IMR-90 (cell line): ENCODE data around the gene PPP1CA. TPM values are rescaled to one million over a fixed set of nuclear protein-coding genes. Genes with fewer than 3 reads are reported as not detected.

ENCODE experiments used
- ATAC-seq: fragments of 200-7000 bp; cut with Tn5 transposase; 2 replicates; pipeline ENCODE4 v1.9.1; 2020; ENCODE audit warnings: low read depth, mild to moderate bottlenecking, moderate library complexity
- BruUV-seq: library from RNA; stranded (reverse); fragments of 400-500 nt; replicated peaks from 2 replicates; lab custom pipeline; 2021; lab: Mats Ljungman, UMichigan
- CTCF ChIA-PET: fragments of 300-600 bp; formaldehyde crosslinking; extraction: SDS; loops from one replicate; lab custom pipeline; 2021; ENCODE audit warnings: antibody characterized with exemption; lab: Yijun Ruan, JAX
- POLR2A ChIA-PET: fragments of 300-600 bp; sonication (Branson Sonifier 250); formaldehyde crosslinking; loops from one replicate; lab custom pipeline; 2022; ENCODE audit warnings: antibody characterized with exemption; ENCODE audit not compliant: unreplicated experiment; lab: Charles Lee
- DNase-seq: peaks from one replicate; pipeline ENCODE4 v3.0.0; 2013
- H2AFZ ChIP-seq: replicated peaks from 2 replicates; pipeline ENCODE3; 2013; ENCODE audit warnings: low read length, mild to moderate bottlenecking; ENCODE audit not compliant: poor library complexity
- H2AK5ac ChIP-seq: 2 replicates; pipeline ENCODE4 v1.6.1; 2013; ENCODE audit warnings: low read depth, low read length, inconsistent platforms
- H2AK9ac ChIP-seq: replicated peaks from 2 replicates; pipeline ENCODE3; 2013; ENCODE audit warnings: mild to moderate bottlenecking, low read depth, low read length, moderate library complexity; ENCODE audit not compliant: poor library complexity
- H2BK120ac ChIP-seq: 2 replicates; pipeline ENCODE4 v1.6.1; 2013; ENCODE audit warnings: low read depth, low read length, inconsistent platforms
- H2BK15ac ChIP-seq: 3 replicates; pipeline ENCODE4 v1.6.1; 2013; ENCODE audit warnings: low read depth, low read length, inconsistent platforms
- H2BK20ac ChIP-seq: 2 replicates; pipeline ENCODE4 v1.6.1; 2013; ENCODE audit warnings: low read depth, mild to moderate bottlenecking, inconsistent platforms, low read length, moderate library complexity
- H2BK5ac ChIP-seq: 2 replicates; pipeline ENCODE4 v1.6.1; 2013; ENCODE audit warnings: mild to moderate bottlenecking, low read depth, low read length, inconsistent platforms; ENCODE audit not compliant: poor library complexity, severe bottlenecking
- H3K14ac ChIP-seq: replicated peaks from 2 replicates; pipeline ENCODE4 v1.6.1; 2013; ENCODE audit warnings: low read depth, low read length, inconsistent platforms
- H3K18ac ChIP-seq: 2 replicates; pipeline ENCODE4 v1.6.1; 2013; ENCODE audit warnings: low read depth, low read length, control low read depth
- H3K23ac ChIP-seq: 2 replicates; pipeline ENCODE4 v1.6.1; 2013; ENCODE audit warnings: low read depth, low read length, inconsistent platforms
- H3K27ac ChIP-seq: 2 replicates; pipeline ENCODE4 v1.5.1; 2013; ENCODE audit warnings: mild to moderate bottlenecking, control low read depth, low read length; ENCODE audit not compliant: insufficient read depth
- H3K27me3 ChIP-seq: 2 replicates; pipeline ENCODE4 v1.6.1; 2013; ENCODE audit warnings: low read length; ENCODE audit not compliant: control insufficient read depth, insufficient read depth
- H3K36me3 ChIP-seq: 2 replicates; pipeline ENCODE4 v1.6.1; 2013; ENCODE audit warnings: low read length, mixed read lengths; ENCODE audit not compliant: control insufficient read depth, insufficient read depth
- H3K4ac ChIP-seq: 2 replicates; pipeline ENCODE4 v1.6.1; 2013; ENCODE audit warnings: low read depth, low read length, inconsistent platforms
- H3K4me1 ChIP-seq: 2 replicates; pipeline ENCODE4 v1.6.1; 2013; ENCODE audit warnings: low read length, mixed read lengths; ENCODE audit not compliant: control insufficient read depth, insufficient read depth
- H3K4me2 ChIP-seq: 2 replicates; pipeline ENCODE4 v1.6.1; 2013; ENCODE audit warnings: low read depth, mild to moderate bottlenecking, control low read depth, low read length, moderate library complexity
- H3K4me3 ChIP-seq: 2 replicates; pipeline ENCODE4 v1.5.1; 2013; ENCODE audit warnings: low read depth, mild to moderate bottlenecking, control low read depth, low read length, moderate library complexity; ENCODE audit not compliant: insufficient read depth
- H3K56ac ChIP-seq: 2 replicates; pipeline ENCODE4 v1.6.1; 2013; ENCODE audit warnings: low read length, inconsistent platforms; ENCODE audit not compliant: insufficient read depth; ENCODE audit errors: extremely low read depth
- H3K79me1 ChIP-seq, 2 experiments: 2 replicates each; pipeline ENCODE4 v1.6.1; 2013; ENCODE audit warnings: low read length in 2 of 2, inconsistent platforms in 1 of 2, low read depth in 1 of 2
- H3K9ac ChIP-seq: 2 replicates; pipeline ENCODE4 v1.6.1; 2013; ENCODE audit warnings: low read depth, low read length, control low read depth
- H3K9me1 ChIP-seq: 2 replicates; pipeline ENCODE4 v1.6.1; 2013; ENCODE audit warnings: low read length, inconsistent platforms; ENCODE audit not compliant: insufficient read depth
- H3K9me3 ChIP-seq: 2 replicates; pipeline ENCODE4 v1.6.1; 2013; ENCODE audit warnings: low read length; ENCODE audit not compliant: control insufficient read depth, insufficient read depth
- H4K20me1 ChIP-seq: 2 replicates; pipeline ENCODE4 v1.6.1; 2013; ENCODE audit warnings: low read length, inconsistent platforms; ENCODE audit not compliant: insufficient read depth
- H4K5ac ChIP-seq: 2 replicates; pipeline ENCODE4 v1.6.1; 2013; ENCODE audit warnings: mild to moderate bottlenecking, low read depth, low read length, control low read depth
- H4K8ac ChIP-seq, 2 experiments: 2 replicates each; pipeline ENCODE4 v1.6.1; 2013; ENCODE audit warnings: low read depth in 2 of 2, low read length in 2 of 2, control low read depth in 1 of 2, inconsistent platforms in 1 of 2
- H4K91ac ChIP-seq: 2 replicates; pipeline ENCODE4 v1.6.1; 2013; ENCODE audit warnings: low read depth, low read length, inconsistent platforms; ENCODE audit not compliant: insufficient read depth
- NFE2L2 ChIP-seq: fragments of 150-350 bp; IDR thresholded peaks from 2 replicates; pipeline ENCODE4 v1.6.1; 2016; ENCODE audit warnings: low read depth, mild to moderate bottlenecking, low read length
- WGBS, 2 experiments: methylation state at CpG; one replicate each; pipeline versions ENCODE4 v1.1.5 to v1.1.7; 2013; ENCODE audit warnings: missing lambda C conversion rate in 2 of 2; ENCODE audit not compliant: insufficient read length in 1 of 2; ENCODE audit errors: extremely low coverage in 2 of 2; 5-methylcytosine and 5-hydroxymethylcytosine counted together
- dilution Hi-C: fragments of 300-500 bp; cut with HindIII; formaldehyde crosslinking; loops from one replicate; pipeline ENCODE4 v1.14.3; 2018; ENCODE audit warnings: low sequenced_read_pairs; ENCODE audit not compliant: unreplicated experiment
- in situ Hi-C: fragments of 300-500 bp; cut with MboI; formaldehyde crosslinking; loops from 3 replicates; pipeline ENCODE4 v1.14.3; 2019; ENCODE audit warnings: low sequenced_read_pairs, inconsistent platforms, mixed read lengths
- intact Hi-C: fragments of 100-400 bp; cut with micrococcal nuclease; formaldehyde crosslinking; loops from 2 replicates; pipeline ENCODE4 v1.10.0; 2022
- polyA plus RNA-seq, 3 experiments: library from polyadenylated mRNA; depleted of rRNA; stranded (reverse); fragments of >200 nt; gene quantifications; 2 replicates each; pipeline ENCODE4 v1.2.3, GENCODE V29; 2012; ENCODE audit warnings: low replicate concordance in 1 of 3
- total RNA-seq: library from RNA; depleted of rRNA; stranded (reverse); fragments of >200 nt; gene quantifications from 2 replicates; pipeline ENCODE4 v1.2.3, GENCODE V29; 2012

The PPP1CA gene
- total and polyA plus RNA-seq, 2 of the 4 experiments (the other 2 are of a cell fraction) = 228 to 313 TPM

- H3K18ac ChIP-seq = no peak overlapping the region
- peaks cover 17 to 46% of the 10 kb centered on the region in 2 experiments; a peak in 3 of 4 replicates for H3K79me1 ChIP-seq
- H3K4me1 ChIP-seq = peaks cover 13% of the 10 kb centered on the region
- dilution Hi-C loops (no loop called here), intact Hi-C loops (no loop called here), in situ Hi-C loops (no loop called here)
- no peak overlapping the region for H3K4me2 ChIP-seq
- CTCF ChIA-PET = no interaction called here
- peaks cover 43% of the 10 kb centered on the region for H3K36me3 ChIP-seq
- H3K4me3 ChIP-seq = no peak overlapping the region
- no TSS peak for BruUV-seq
- H2BK20ac ChIP-seq = no peak overlapping the region
- no peak overlapping the region for H3K23ac ChIP-seq
- no peak overlapping the region for H2AK9ac ChIP-seq
- no peak for TF ChIP-seq NFE2L2
- no peak overlapping the region for H3K27ac ChIP-seq
- H3K9ac ChIP-seq = no peak overlapping the region
- H4K8ac ChIP-seq = no peak overlapping the region
- no peak overlapping the region; the same call in 1 of the 2 replicates for H3K56ac ChIP-seq
- WGBS, 2 experiments = 82% methylated on average over 5 of the region's 13 CpGs; no CpG with 5 or more reads in 1 of the 2 experiments
- no peak overlapping the region for H2AFZ ChIP-seq
- ATAC-seq (no peak), DNase-seq (no peak)
- no peaks in the 10 kb centered on the region for H3K9me1 ChIP-seq
- no peak overlapping the region for H3K14ac ChIP-seq
- no peak overlapping the region for H2AK5ac ChIP-seq
- no peak overlapping the region for H4K5ac ChIP-seq
- H4K91ac ChIP-seq = no peak overlapping the region
- peaks cover 35% of the 10 kb centered on the region for H4K20me1 ChIP-seq
- H3K27me3 ChIP-seq = no peaks in the 10 kb centered on the region
- H3K4ac ChIP-seq = no peak overlapping the region
- no peak overlapping the region for H2BK120ac ChIP-seq
- no peak overlapping the region for H2BK15ac ChIP-seq
- no peaks in the 10 kb centered on the region for H3K9me3 ChIP-seq
- no peak overlapping the region for H2BK5ac ChIP-seq
- POLR2A ChIA-PET = no interaction called here
These were observed 4.9 kb downstream of the PPP1CA start for GRCh38 chr11:67396587-67397389.
